Measurements from ENCODE around the gene CCHCR1.
A peak's percentile ranks its signal among the peaks of the same experiment; 100 is the strongest.

The CCHCR1 gene

GRCh38 chr6:31162463-31163165 lies 5.0 kb upstream of the CCHCR1 start:
- DNase-seq = no peak

GRCh38 chr6:31161216-31162126 lies 3.9 kb upstream of the CCHCR1 start:
- DNase-seq = no peak

- no peak for DNase-seq
Measured at GRCh38 chr6:31158863-31159855, 1.6 kb upstream of the CCHCR1 start.

GRCh38 chr6:31158140-31158862 lies 699 bp upstream of the CCHCR1 start, which contains the start of gene TCF19:
Gene TCF19 (plus strand): TSS chr6:31158589. CDS start chr6:31159470, 881 bp downstream.
- DNase-seq = peak; percentile 81 to 99 (median 95)

DNA sequence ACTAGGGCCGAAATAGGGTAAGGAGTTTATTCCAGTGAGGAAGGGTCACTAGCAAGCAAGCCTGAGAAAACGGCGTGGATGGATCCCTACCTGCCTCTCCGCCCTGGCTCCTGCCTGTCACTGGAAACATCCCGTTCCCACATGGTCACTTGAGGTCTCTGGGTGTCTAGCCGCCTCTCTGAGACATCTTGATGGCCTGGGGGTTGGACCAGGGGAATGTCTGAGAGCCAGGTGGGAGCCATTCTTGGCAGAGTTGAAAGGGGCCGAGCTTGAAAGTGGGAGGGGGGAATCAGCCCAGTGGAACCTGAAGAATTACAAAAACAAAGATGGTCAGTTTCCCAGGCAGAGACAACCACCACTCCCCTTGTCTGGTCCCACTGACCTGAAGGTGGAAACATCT lies 961 bp downstream of the CCHCR1 start:
- no peak for DNase-seq

DNA sequence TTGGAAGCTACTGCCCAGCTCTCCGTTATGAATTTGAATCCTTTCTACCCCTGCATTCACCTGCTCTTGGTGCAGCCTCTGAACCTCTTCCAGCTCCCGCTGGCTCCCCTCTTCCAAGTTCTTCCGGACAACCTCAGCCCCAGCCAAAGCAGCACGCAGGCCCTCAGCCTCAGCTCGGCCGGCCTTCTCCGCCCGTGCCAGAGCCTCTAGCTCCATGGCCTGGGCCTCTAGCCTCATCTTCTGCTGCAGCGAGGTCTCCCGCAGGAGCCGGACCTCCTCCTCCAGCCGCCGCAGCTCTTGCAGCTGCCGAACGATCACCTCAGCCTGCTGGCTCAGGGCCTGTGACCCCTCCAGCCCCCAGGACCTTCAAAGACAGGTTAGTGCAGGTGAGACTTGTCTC lies 3.2 kb downstream of the CCHCR1 start:
- DNase-seq = no peak

DNA sequence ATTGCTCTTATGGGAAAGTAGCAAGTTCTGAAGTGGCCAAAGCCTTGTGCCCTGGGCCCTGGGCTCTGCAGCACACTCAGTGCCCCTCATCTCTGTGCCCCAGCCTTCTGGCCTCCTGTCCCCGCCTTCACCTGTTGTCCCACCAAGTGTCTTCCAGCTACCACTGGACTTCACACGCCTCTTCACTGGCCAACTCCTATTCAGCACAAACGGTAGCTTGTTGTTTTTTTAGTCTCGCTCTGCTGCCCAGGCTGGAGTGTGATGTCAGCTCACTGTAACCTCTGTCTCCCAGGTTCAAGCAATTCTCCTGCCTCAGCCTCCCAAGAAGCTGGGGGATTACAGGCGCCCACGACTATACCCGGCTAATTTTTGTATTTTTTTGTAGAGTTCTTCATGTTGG lies 4.8 kb downstream of the CCHCR1 start:
- no peak for DNase-seq

DNA sequence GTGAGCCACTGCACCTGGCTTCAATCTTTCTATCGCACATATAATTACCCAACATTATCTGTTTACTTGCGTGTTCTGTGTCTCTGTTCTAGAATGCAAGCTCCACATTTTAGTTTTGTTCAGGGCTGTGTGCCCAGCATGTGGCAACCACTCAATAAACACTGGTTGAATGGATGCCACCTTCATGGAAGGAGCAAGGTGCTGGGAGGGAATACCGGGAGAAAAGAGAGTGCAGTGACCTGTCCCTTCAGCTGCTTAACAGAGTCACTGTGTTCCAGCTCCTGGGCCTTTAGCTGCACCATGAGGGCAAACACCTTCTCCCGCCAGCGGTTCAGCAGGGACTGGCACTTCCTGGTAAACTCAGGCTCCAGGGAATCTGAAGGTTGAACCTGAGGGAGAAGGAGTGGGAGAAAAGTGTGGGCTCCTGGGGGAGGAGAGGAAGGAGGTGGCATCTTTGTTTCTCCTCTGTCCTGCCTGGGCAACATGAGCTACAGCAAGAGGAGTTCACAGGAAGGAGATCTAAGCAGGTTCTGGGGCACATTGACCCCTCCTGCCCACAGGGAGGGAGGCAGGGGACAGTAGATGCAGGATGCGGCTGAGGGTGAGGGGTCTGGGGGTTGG lies 7.7 kb downstream of the CCHCR1 start:
- no peak for DNase-seq

- DNase-seq = no peak
Measured at GRCh38 chr6:31145386-31145785, 12.2 kb downstream of the CCHCR1 start.

GRCh38 chr6:31144970-31145340 lies 12.6 kb downstream of the CCHCR1 start:
- no peak for DNase-seq

GRCh38 chr6:31144296-31144969 lies 13.2 kb downstream of the CCHCR1 start:
- DNase-seq = no peak

GRCh38 chr6:31143148-31143547 lies 14.5 kb downstream of the CCHCR1 start:
- no peak for DNase-seq

DNA sequence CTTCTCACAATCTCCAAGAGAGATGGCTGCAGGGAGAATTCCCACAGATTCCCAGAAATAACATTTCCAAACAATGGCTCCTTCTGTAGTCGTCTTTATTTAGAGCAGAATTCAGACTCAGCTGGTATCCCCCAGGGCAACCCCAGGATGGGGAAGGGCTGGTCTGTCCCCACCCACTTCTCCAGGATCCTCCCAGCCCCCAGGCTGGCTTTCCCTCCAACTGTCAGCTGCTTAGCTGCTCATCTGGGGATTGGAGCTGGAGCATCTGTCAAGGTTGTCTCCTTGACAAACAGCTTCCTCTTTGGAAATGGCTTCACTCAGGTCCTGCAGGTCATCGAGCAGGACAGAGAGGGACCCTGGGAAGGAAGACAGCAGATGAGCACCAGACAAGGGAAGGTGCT lies 15.2 kb downstream of the CCHCR1 start:
- no peak for DNase-seq

GRCh38 chr6:31140643-31141042 lies 17.0 kb downstream of the CCHCR1 start:
- DNase-seq = no peak

GRCh38 chr6:31139599-31139998 lies 18.0 kb downstream of the CCHCR1 start:
- no peak for DNase-seq

DNA sequence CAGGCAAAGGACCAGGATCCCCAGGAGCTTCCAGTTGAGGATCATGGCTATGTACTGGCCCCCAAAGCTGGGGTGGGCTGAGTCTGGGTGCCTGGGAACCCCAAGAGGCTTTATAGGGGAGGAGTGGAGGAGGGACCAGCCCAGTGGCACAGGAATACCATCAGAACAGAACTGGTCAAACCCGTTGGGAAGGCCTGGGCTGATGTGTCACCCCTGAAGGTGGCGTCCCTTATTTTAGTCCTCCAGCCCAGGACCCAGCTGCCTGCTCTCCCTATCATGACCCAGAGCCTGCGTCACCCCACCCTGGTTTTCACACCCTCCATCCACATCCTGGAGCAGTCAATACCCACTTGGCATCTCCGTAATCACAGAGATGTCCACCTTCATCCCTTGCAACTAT lies 18.6 kb downstream of the CCHCR1 start, which contains the start of gene PSORS1C2:
TSS of gene PSORS1C2 (minus strand) at position 85 of the 400 bp plus-strand sequence. CDS start at position 45, 40 bp downstream.
- DNase-seq = no peak

- DNase-seq = no peak
Measured at GRCh38 chr6:31135710-31136109, 21.9 kb downstream of the CCHCR1 start.

GRCh38 chr6:31132806-31133205 lies 24.8 kb downstream of the CCHCR1 start:
- DNase-seq = no peak

- no peak for DNase-seq
Measured at GRCh38 chr6:31131595-31131994, 26.0 kb downstream of the CCHCR1 start.

Data from nucleus accumbens (tissue), 56 donors.